GM12874 (cell line): ENCODE data around the gene KIF24.

Source experiments
- TF ChIP-seq, protein P1 (sequence below): IDR thresholded peaks from 2 replicates; pipeline ENCODE4 v1.5.1; 2011; ENCODE audit warnings: low read depth, mild to moderate bottlenecking, control low read depth, low read length, moderate library complexity; ENCODE audit not compliant: insufficient read depth

Gene KIF24, protein sequence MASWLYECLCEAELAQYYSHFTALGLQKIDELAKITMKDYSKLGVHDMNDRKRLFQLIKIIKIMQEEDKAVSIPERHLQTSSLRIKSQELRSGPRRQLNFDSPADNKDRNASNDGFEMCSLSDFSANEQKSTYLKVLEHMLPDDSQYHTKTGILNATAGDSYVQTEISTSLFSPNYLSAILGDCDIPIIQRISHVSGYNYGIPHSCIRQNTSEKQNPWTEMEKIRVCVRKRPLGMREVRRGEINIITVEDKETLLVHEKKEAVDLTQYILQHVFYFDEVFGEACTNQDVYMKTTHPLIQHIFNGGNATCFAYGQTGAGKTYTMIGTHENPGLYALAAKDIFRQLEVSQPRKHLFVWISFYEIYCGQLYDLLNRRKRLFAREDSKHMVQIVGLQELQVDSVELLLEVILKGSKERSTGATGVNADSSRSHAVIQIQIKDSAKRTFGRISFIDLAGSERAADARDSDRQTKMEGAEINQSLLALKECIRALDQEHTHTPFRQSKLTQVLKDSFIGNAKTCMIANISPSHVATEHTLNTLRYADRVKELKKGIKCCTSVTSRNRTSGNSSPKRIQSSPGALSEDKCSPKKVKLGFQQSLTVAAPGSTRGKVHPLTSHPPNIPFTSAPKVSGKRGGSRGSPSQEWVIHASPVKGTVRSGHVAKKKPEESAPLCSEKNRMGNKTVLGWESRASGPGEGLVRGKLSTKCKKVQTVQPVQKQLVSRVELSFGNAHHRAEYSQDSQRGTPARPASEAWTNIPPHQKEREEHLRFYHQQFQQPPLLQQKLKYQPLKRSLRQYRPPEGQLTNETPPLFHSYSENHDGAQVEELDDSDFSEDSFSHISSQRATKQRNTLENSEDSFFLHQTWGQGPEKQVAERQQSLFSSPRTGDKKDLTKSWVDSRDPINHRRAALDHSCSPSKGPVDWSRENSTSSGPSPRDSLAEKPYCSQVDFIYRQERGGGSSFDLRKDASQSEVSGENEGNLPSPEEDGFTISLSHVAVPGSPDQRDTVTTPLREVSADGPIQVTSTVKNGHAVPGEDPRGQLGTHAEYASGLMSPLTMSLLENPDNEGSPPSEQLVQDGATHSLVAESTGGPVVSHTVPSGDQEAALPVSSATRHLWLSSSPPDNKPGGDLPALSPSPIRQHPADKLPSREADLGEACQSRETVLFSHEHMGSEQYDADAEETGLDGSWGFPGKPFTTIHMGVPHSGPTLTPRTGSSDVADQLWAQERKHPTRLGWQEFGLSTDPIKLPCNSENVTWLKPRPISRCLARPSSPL (N-terminal part only)

DNA sequence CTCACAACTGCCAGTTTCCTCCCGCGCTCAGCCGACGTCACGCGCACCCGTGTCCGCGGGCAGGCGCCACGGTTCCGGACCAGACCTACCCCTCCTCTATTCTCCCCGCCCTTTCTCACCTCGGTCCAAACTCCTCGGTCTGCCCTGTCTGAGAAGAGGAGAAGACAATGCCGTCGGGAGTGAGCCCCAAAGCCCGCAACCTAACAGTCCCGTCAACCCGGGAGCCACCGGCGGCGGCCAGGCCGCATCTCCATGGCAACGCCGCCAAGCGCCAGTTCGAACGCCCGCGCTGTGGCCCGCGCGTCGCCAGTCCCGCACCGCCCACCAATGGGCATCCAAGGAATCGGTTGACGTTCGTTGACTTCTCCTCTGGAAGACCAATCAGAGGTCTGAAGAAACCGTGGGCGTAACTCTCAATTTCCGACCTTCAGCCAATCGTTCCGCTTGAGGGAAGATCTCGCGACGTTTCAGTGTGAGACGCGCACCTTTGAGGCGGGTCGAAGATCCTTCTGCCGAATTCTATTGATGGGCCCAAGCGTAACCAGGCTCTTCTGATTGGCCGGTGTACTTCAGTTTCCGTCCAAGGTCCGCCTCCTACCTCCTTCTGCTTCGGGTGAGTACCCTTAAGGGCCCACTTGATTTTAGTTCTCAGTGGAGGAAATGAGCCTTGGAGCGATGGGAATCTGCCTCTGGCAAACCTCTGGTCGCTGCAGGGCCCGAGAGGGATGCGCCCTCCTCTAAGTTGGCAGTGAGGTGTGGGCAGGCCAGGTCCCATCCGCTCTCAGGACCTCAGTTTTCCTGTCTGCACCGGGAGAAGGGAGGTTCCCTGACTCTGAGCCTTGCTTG is at the start of gene KIF24, which contains the start of gene NUDT2:
Gene KIF24, minus strand, starts transcription at position 282 of the 846 bp plus-strand sequence. CDS start 17,922 bp downstream, outside the sequence.
Gene NUDT2, plus strand, starts transcription at position 583 of the 846 bp plus-strand sequence. CDS start 9,471 bp downstream, outside the sequence.
- TF ChIP-seq, protein P1, sequence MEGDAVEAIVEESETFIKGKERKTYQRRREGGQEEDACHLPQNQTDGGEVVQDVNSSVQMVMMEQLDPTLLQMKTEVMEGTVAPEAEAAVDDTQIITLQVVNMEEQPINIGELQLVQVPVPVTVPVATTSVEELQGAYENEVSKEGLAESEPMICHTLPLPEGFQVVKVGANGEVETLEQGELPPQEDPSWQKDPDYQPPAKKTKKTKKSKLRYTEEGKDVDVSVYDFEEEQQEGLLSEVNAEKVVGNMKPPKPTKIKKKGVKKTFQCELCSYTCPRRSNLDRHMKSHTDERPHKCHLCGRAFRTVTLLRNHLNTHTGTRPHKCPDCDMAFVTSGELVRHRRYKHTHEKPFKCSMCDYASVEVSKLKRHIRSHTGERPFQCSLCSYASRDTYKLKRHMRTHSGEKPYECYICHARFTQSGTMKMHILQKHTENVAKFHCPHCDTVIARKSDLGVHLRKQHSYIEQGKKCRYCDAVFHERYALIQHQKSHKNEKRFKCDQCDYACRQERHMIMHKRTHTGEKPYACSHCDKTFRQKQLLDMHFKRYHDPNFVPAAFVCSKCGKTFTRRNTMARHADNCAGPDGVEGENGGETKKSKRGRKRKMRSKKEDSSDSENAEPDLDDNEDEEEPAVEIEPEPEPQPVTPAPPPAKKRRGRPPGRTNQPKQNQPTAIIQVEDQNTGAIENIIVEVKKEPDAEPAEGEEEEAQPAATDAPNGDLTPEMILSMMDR, result no peak

DNA sequence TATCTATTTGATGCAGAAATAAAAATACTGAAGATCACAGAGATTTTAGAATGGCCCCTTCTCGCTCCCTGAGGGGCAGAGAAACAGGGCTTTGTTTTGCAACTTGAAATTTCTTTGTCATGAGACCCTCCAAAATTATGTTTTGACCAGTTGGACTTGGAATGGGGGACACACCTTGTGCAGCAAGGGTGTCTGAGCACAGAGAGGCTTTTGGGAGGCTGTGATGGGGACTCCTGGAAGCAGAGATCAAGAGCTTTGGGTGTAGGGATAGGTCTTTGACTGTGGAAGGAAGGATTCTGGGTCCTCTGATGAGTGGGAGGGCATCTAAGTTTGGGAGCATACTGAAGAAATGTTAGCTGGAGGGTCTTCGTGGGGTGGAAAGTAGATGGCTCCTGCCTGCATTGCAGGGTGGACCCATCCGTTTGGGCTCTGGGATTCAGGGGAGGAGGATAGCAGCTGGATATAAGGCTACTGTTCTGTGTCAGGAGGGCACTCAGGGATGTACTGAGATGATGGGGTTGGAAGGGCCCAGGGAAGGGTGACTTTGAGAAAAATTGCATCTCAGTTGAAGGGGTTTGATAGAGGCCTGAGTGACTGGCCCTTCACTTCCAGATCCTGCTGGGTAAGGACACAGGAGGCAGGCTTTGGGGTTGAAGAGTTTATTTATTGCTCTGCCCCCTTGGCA is 49.5 kb upstream of the KIF24 start:
- TF ChIP-seq, protein P1, result no peak

DNA sequence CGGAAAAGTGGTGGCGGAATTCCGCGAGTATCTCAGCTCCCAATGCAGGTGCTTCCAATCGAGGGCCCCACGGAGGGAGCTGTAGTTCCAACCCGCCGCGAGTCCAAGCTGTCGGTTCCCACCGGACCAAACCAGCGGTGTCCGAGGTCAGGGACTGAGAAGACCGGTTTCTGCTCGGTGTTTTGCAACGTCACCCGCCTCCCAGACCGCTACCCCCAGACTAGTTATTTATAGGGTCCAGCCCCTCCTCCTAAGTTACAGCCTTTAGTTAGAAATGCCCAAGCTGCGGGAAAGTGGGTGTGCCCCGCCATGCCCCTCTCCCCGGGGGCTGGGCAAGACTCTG is 48.3 kb upstream of the KIF24 start:
- TF ChIP-seq, protein P1, result no peak

DNA sequence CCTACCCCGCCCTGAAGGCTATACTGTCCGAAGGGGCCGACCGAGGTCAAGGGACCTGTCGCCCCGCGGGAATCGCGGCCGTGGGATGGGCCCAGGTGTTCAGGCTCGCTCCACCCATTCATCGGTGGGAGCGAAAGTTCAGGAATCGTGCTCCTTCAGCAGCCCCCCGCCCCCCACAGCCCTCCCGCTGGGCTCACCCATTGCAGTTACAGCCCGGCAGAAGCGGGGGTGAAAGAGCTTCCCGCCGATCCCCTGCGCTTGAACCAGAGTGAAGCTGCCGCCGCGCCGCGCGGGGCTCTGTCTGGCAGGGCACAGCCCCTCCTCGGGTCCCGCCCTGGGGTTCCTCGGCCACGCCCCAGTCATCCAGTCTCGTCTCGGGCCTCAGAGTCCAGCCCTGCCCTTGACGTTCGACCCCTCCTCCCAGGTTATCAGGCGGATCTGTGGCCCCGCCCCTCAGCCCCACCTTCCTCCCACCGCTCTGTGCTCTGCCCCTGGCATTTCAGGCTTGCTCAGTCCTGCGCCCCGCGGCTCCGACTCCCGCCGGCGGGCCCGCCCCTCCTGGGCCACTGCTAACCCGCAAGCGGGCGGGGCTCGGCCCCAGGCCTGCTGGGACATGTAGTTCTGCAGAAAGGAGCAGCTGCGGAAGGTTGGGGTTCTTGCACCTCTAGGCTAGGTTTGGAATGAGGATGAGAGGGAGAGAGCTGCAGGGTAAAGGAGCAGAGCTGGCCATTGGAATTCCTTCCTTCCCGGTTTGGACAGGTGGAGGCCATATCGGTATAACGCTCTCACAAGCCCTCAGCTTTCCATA is 47.7 kb upstream of the KIF24 start, which contains the start of gene MYORG:
Gene MYORG, minus strand, starts transcription at position 303 of the 808 bp plus-strand sequence. CDS start 3,955 bp downstream, outside the sequence.
- TF ChIP-seq, protein P1, result no peak

DNA sequence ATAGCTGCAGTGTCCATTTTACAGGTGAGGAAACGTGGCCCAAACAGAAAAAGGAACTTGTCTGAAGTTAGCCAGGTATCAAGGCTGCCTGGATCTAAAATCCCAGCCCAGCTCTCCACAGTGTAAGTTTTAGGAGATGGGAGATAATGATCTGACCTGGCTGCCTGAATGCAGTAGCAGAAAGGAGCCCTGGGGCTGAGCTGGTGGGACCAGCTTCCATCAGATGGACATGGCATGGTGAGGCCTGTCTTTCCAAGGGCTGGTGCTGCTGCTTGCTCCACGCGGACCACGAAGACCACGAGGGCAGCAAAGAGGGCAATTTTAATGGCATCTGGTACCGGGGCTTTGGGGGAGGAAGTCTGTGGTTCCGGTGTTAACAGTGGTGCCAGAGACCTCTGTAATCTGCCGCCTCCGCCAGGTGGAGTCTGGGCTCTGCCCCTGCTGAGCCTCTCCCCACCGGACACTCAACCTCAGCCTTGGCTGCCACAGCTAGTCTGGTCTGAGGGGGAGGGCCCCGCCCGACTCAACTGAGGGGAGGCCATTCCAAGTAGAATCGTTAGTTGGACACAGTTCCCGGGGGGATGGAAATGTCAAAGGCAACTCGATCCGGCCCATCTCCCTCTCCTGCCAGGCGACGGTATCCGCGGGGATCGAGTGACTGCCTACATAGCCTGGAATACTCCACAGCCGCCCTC is 47.0 kb upstream of the KIF24 start:
- TF ChIP-seq, protein P1, result peak; percentile 23; the same call in 1 of the 2 replicates
